ENCODE data around the gene PNMA8C.

Gene PNMA8C

GRCh38 chr19:46386996-46387712 lies 41.6 kb downstream of the PNMA8C start:
- Histone ChIP-seq H3K36me3 (ENCODE audit: insufficient read depth, low read length) (peaks cover 93% of the 10 kb centered on the region), H4K20me1 (ENCODE audit: insufficient read depth, low read length) (peaks cover 26% of the 10 kb centered on the region), H3K4me3 (ENCODE audit: low read depth in 1 of 2, low read length in 2 of 2) (no peak overlapping the region), H3K4me1 (ENCODE audit: insufficient read depth, low read length) (no peaks in the 10 kb centered on the region), H3K9ac (ENCODE audit: low read depth, low read length) (no peak overlapping the region), H3K4me2 (ENCODE audit: insufficient read depth, low read length) (no peak overlapping the region), H3K27me3 (ENCODE audit: insufficient read depth, low read length, poor library complexity) (no peaks in the 10 kb centered on the region), H3K79me2 (ENCODE audit: insufficient read depth, low read length) (no peaks in the 10 kb centered on the region), H3K9me3 (ENCODE audit: insufficient read depth, low read length, severe bottlenecking) (no peaks in the 10 kb centered on the region), H3K27ac (ENCODE audit: low read length) (no peak overlapping the region), H2AFZ (ENCODE audit: low read depth, low read length) (no peak overlapping the region)
- no peak for TF ChIP-seq CTCF (IDR thresholded peaks at IDR 0.05; ENCODE audit: borderline replicate concordance, extremely low read depth, low read length, poor library complexity, severe bottlenecking)
- no peak for TF ChIP-seq EZH2 (IDR thresholded peaks at IDR 0.05; ENCODE audit: borderline replicate concordance, low read depth, low read length, severe bottlenecking)
- DNase-seq: no peak
- ATAC-seq (ENCODE audit: insufficient read depth, low read depth): no peak

- Histone ChIP-seq H3K4me3 (ENCODE audit: low read depth in 1 of 2, low read length in 2 of 2) (no peak overlapping the region), H3K36me3 (ENCODE audit: insufficient read depth, low read length) (peaks cover 96% of the 10 kb centered on the region), H4K20me1 (ENCODE audit: insufficient read depth, low read length) (peaks cover 20% of the 10 kb centered on the region), H3K79me2 (ENCODE audit: insufficient read depth, low read length) (no peaks in the 10 kb centered on the region), H3K4me1 (ENCODE audit: insufficient read depth, low read length) (no peaks in the 10 kb centered on the region), H2AFZ (ENCODE audit: low read depth, low read length) (no peak overlapping the region), H3K9me3 (ENCODE audit: insufficient read depth, low read length, severe bottlenecking) (no peaks in the 10 kb centered on the region), H3K9ac (ENCODE audit: low read depth, low read length) (no peak overlapping the region), H3K4me2 (ENCODE audit: insufficient read depth, low read length) (no peak overlapping the region), H3K27me3 (ENCODE audit: insufficient read depth, low read length, poor library complexity) (no peaks in the 10 kb centered on the region), H3K27ac (ENCODE audit: low read length) (no peak overlapping the region)
- TF ChIP-seq CTCF (IDR thresholded peaks at IDR 0.05; ENCODE audit: borderline replicate concordance, extremely low read depth, low read length, poor library complexity, severe bottlenecking) (no peak), EZH2 (IDR thresholded peaks at IDR 0.05; ENCODE audit: borderline replicate concordance, low read depth, low read length, severe bottlenecking) (no peak)
- DNase-seq (no peak), ATAC-seq (ENCODE audit: insufficient read depth, low read depth) (no peak)
Measured at GRCh38 chr19:46386151-46386550, 42.6 kb downstream of the PNMA8C start.

- no peak overlapping the region for H2AFZ ChIP-seq (ENCODE audit: low read depth, low read length)
- no peak for DNase-seq
- H4K20me1 ChIP-seq (ENCODE audit: insufficient read depth, low read length): peaks cover 15% of the 10 kb centered on the region
- H3K36me3 ChIP-seq (ENCODE audit: insufficient read depth, low read length): peaks cover 97% of the 10 kb centered on the region
- H3K4me3 ChIP-seq (ENCODE audit: low read depth in 1 of 2, low read length in 2 of 2): no peak overlapping the region
- H3K9ac ChIP-seq (ENCODE audit: low read depth, low read length): no peak overlapping the region
- H3K79me2 ChIP-seq (ENCODE audit: insufficient read depth, low read length): no peaks in the 10 kb centered on the region
- TF ChIP-seq CTCF (IDR thresholded peaks at IDR 0.05; ENCODE audit: borderline replicate concordance, extremely low read depth, low read length, poor library complexity, severe bottlenecking) (no peak), EZH2 (IDR thresholded peaks at IDR 0.05; ENCODE audit: borderline replicate concordance, low read depth, low read length, severe bottlenecking) (no peak)
- ATAC-seq (ENCODE audit: insufficient read depth, low read depth): no peak
- H3K27ac ChIP-seq (ENCODE audit: low read length): no peak overlapping the region
- no peak overlapping the region for H3K4me2 ChIP-seq (ENCODE audit: insufficient read depth, low read length)
- no peaks in the 10 kb centered on the region for H3K27me3 ChIP-seq (ENCODE audit: insufficient read depth, low read length, poor library complexity)
- H3K4me1 ChIP-seq (ENCODE audit: insufficient read depth, low read length): no peaks in the 10 kb centered on the region
- no peaks in the 10 kb centered on the region for H3K9me3 ChIP-seq (ENCODE audit: insufficient read depth, low read length, severe bottlenecking)
Measured at GRCh38 chr19:46385636-46386035, 43.1 kb downstream of the PNMA8C start.

All from DND-41 (cell line).